HepG2 (cell line): ENCODE results near the gene SLCO2A1. TPM values are rescaled to one million over a fixed set of nuclear protein-coding genes. Genes with fewer than 3 reads are reported as not detected.

Experiments
- ARID5B ChIP-seq: IDR thresholded peaks from 2 replicates; pipeline ENCODE4 v1.4.0; 2020; ENCODE audit warnings: mild to moderate bottlenecking, missing genetic modification reagents
- DMAP1 ChIP-seq: IDR thresholded peaks from 2 replicates; pipeline ENCODE4 v1.6.1; 2016
- GATA4 ChIP-seq: sonication (generic); IDR thresholded peaks from 2 replicates; pipeline ENCODE4 v1.6.1; 2016; ENCODE audit warnings: antibody characterized with exemption, low read depth, borderline replicate concordance
- HDAC6 ChIP-seq: fragments of 200-600 bp; sonication (generic); IDR thresholded peaks from 2 replicates; pipeline ENCODE4 v1.7.0; 2017; ENCODE audit warnings: mild to moderate bottlenecking, antibody characterized with exemption, low read length, low read depth
- HOXA3 ChIP-seq: sonication (generic); formaldehyde crosslinking; IDR thresholded peaks from 2 replicates; pipeline ENCODE4 v1.5.0; 2020; ENCODE audit warnings: missing genetic modification reagents
- IRF1 ChIP-seq: sonication (generic); formaldehyde crosslinking; IDR thresholded peaks from 2 replicates; pipeline ENCODE4 v1.4.0; 2020; ENCODE audit warnings: low read depth, mild to moderate bottlenecking, missing genetic modification reagents
- SCMH1 ChIP-seq: sonication (generic); formaldehyde crosslinking; IDR thresholded peaks from 2 replicates; pipeline ENCODE4 v1.9.0; 2021; ENCODE audit warnings: missing genetic modification reagents, mild to moderate bottlenecking, borderline replicate concordance
- THAP9 ChIP-seq: sonication (generic); formaldehyde crosslinking; IDR thresholded peaks from 2 replicates; pipeline ENCODE4; 2020; ENCODE audit warnings: missing genetic modification reagents, mild to moderate bottlenecking, borderline replicate concordance
- TOPORS ChIP-seq: sonication (generic); formaldehyde crosslinking; IDR thresholded peaks from 2 replicates; pipeline ENCODE4 v1.8.0; 2023; ENCODE audit warnings: mild to moderate bottlenecking, missing genetic modification reagents
- ZBTB4 ChIP-seq: sonication (generic); formaldehyde crosslinking; IDR thresholded peaks from 2 replicates; pipeline ENCODE4 v1.4.0; 2020; ENCODE audit warnings: missing genetic modification reagents, mild to moderate bottlenecking, borderline replicate concordance
- ZNF558 ChIP-seq: sonication (generic); formaldehyde crosslinking; IDR thresholded peaks from 2 replicates; pipeline ENCODE4 v1.9.0; 2022; ENCODE audit warnings: mild to moderate bottlenecking, missing genetic modification reagents, borderline replicate concordance
- ZNF737 ChIP-seq: sonication (generic); formaldehyde crosslinking; IDR thresholded peaks from 2 replicates; pipeline ENCODE4 v1.5.0; 2020; ENCODE audit warnings: missing genetic modification reagents, mild to moderate bottlenecking, borderline replicate concordance
- ZNF800 ChIP-seq: sonication (generic); formaldehyde crosslinking; IDR thresholded peaks from 2 replicates; pipeline ENCODE4 v1.4.0; 2020; ENCODE audit warnings: missing genetic modification reagents
- polyA plus RNA-seq, 8 experiments: library from polyadenylated mRNA; depleted of rRNA in 3 of 8; stranded (reverse) in 7 of 8; unstranded in 1 of 8; fragments of >200 nt; fragmentation: Illumina TruSeq in 4 of 8; extraction: Trizol in 4 of 8; gene quantifications; 2 replicates each; pipeline versions ENCODE4 v1.2.1 to v1.2.3, GENCODE V29; 2011 to 2016; ENCODE audit warnings: low read depth in 4 of 8, missing spikeins in 1 of 8, mixed read lengths in 1 of 8; ENCODE audit not compliant: insufficient read depth in 1 of 8
- total RNA-seq, 5 experiments: library from RNA; depleted of rRNA; stranded (reverse); fragments of >200 nt; fragmentation: Illumina TruSeq; extraction: Trizol; gene quantifications; 2 replicates each; pipeline ENCODE4 v1.2.3, GENCODE V29; 2016; ENCODE audit warnings: low read depth in 1 of 5

SLCO2A1 gene
- total and polyA plus RNA-seq, 2 of the 13 experiments (the other 11 are each of a cell fraction or from before 2014, with no cell fraction given): 0.04 TPM; not detected in 1

- TF ChIP-seq IRF1 (CRISPR knock-in tag): no peak
- no peak for TF ChIP-seq GATA4
- TF ChIP-seq ZNF737 (CRISPR knock-in tag): no peak
- TF ChIP-seq ZNF800 (CRISPR knock-in tag): no peak
- no peak; the same call in 1 of the 2 replicates for TF ChIP-seq THAP9 (CRISPR knock-in tag)
- no peak for TF ChIP-seq TOPORS
- TF ChIP-seq ZNF558 (CRISPR knock-in tag): no peak
- TF ChIP-seq HOXA3 (CRISPR knock-in tag): peak; percentile 25; the same call in 1 of the 2 replicates
- no peak for TF ChIP-seq ZBTB4 (CRISPR knock-in tag)
- TF ChIP-seq SCMH1 (CRISPR knock-in tag): no peak
- peak; percentile 19; the same call in 1 of the 2 replicates for TF ChIP-seq ARID5B (CRISPR knock-in tag)
- TF ChIP-seq DMAP1: no peak
- TF ChIP-seq HDAC6: no peak
Observed at GRCh38 chr3:134039161-134039862, 9.6 kb upstream of the SLCO2A1 start (continued).
